PC-9 (cell line): Measurements from ENCODE around the gene ZNF469. TPM values are rescaled to one million over a fixed set of nuclear protein-coding genes. Genes with fewer than 3 reads are reported as not detected.

ENCODE experiments used
- BruUV-seq: library from RNA; stranded (reverse); fragments of 400-500 nt; replicated peaks from 2 replicates; lab custom pipeline; 2021; lab: Mats Ljungman, UMichigan
- CTCF ChIA-PET: fragments of 300-600 bp; sonication (Branson Sonifier 250); formaldehyde crosslinking; loops from one replicate; lab custom pipeline; 2022; ENCODE audit warnings: antibody characterized with exemption; lab: Charles Lee
- POLR2A ChIA-PET: fragments of 300-600 bp; sonication (Branson Sonifier 250); formaldehyde crosslinking; loops from one replicate; lab custom pipeline; 2022; ENCODE audit warnings: antibody characterized with exemption; ENCODE audit not compliant: unreplicated experiment; lab: Charles Lee
- DNase-seq, 2 experiments: peaks; one replicate each; pipeline versions ENCODE4 v3.0.0 to v3.0.0-alpha.2; 2015 to 2022; ENCODE audit warnings: mixed read lengths in 1 of 2
- H2AFZ ChIP-seq: fragments of 200-600 bp; sonication (generic); 2 replicates; pipeline ENCODE4 v1.8.1; 2017; ENCODE audit warnings: antibody characterized with exemption
- H3F3A ChIP-seq: fragments of 200-600 bp; sonication (generic); 2 replicates; pipeline ENCODE4 v1.8.1; 2017; ENCODE audit warnings: antibody characterized with exemption, mild to moderate bottlenecking, low read depth; ENCODE audit not compliant: insufficient read depth
- H3K27ac ChIP-seq: fragments of 200-600 bp; sonication (generic); 2 replicates; pipeline ENCODE4 v1.6.1; 2016; ENCODE audit warnings: mixed run types
- H3K27me3 ChIP-seq: fragments of 200-600 bp; sonication (generic); 2 replicates; pipeline ENCODE4 v1.6.1; 2016; ENCODE audit warnings: low read depth, mixed run types; ENCODE audit not compliant: insufficient read depth
- H3K36me3 ChIP-seq: fragments of 200-600 bp; sonication (generic); 2 replicates; pipeline ENCODE4 v1.6.1; 2016; ENCODE audit warnings: low read depth, mixed run types
- H3K4me1 ChIP-seq: fragments of 200-600 bp; sonication (generic); replicated peaks from 2 replicates; pipeline ENCODE4 v1.6.1; 2016; ENCODE audit warnings: mixed run types; ENCODE audit not compliant: insufficient read depth
- H3K4me2 ChIP-seq: fragments of 200-600 bp; sonication (generic); 2 replicates; pipeline ENCODE4 v1.6.1; 2017; ENCODE audit warnings: mixed run types
- H3K4me3 ChIP-seq: fragments of 200-600 bp; sonication (generic); 2 replicates; pipeline ENCODE4 v1.6.1; 2016; ENCODE audit warnings: mixed run types
- H3K79me2 ChIP-seq: fragments of 200-600 bp; sonication (generic); 2 replicates; pipeline ENCODE4 v1.6.1; 2017; ENCODE audit warnings: low read depth, mixed run types
- H3K9me2 ChIP-seq: fragments of 200-600 bp; sonication (generic); 2 replicates; pipeline ENCODE4 v1.8.1; 2017; ENCODE audit warnings: mild to moderate bottlenecking; ENCODE audit not compliant: insufficient read depth
- H3K9me3 ChIP-seq: fragments of 200-600 bp; sonication (generic); 2 replicates; pipeline ENCODE4 v1.8.1; 2016; ENCODE audit warnings: low read depth; ENCODE audit not compliant: insufficient read depth
- H4K20me1 ChIP-seq: fragments of 200-600 bp; sonication (generic); 2 replicates; pipeline ENCODE4 v1.8.1; 2017; ENCODE audit not compliant: insufficient read depth
- EZH2 ChIP-seq: fragments of 200-600 bp; sonication (generic); IDR thresholded peaks from 2 replicates; pipeline ENCODE4 v1.8.0; 2017; ENCODE audit warnings: antibody characterized with exemption, low read depth
- intact Hi-C: fragments of 100-400 bp; cut with micrococcal nuclease; formaldehyde crosslinking; loops from one replicate; pipeline ENCODE4 v1.10.0; 2022; ENCODE audit not compliant: unreplicated experiment
- total RNA-seq: library from RNA; stranded (reverse); gene quantifications from 2 replicates; pipeline ENCODE4 v1.2.3, GENCODE V29; 2021
- TF ChIP-seq, protein P1 (sequence below): fragments of 200-600 bp; sonication (generic); conservative IDR thresholded peaks from 2 replicates; pipeline ENCODE4 v1.6.1; 2017; ENCODE audit warnings: mixed run types, antibody characterized with exemption, mild to moderate bottlenecking, moderate library complexity

ZNF469 gene
- total RNA-seq, 1 experiment from 2014 or later: 9.8 TPM

DNA sequence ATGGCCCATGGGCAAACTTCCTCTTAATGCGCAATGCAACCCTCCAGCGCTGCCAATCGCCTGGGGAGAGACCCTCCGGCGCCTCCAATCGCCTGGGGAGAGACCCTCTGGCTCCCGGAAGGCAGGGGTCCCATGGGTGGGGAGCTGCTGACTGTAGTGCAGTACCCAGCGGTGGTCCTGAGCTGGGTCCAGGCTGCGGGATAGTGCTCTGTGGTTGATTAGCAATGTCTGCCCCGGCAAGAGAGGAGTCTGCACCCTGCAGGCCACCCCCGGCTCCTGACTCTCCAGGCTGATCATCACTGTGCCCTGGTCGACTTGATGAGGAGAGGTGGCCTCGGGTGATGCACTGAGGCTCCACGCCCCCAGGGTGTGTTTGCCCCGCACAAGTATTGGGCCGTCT is 44.6 kb upstream of the ZNF469 start:
- Histone ChIP-seq H3K79me2 (no peaks in the 10 kb centered on the region), H3K9me3 (no peaks in the 10 kb centered on the region), H2AFZ (no peak overlapping the region), H3K9me2 (no peaks in the 10 kb centered on the region), H3F3A (peaks cover 31% of the 10 kb centered on the region), H3K4me3 (no peak overlapping the region), H3K4me2 (no peak overlapping the region), H4K20me1 (no peaks in the 10 kb centered on the region), H3K27ac (no peak overlapping the region), H3K27me3 (no peaks in the 10 kb centered on the region), H3K36me3 (no peaks in the 10 kb centered on the region), H3K4me1 (peaks cover 18% of the 10 kb centered on the region)
- CTCF ChIA-PET: no interaction called here
- BruUV-seq: no TSS peak
- DNase-seq: no peak
- intact Hi-C loops: no loop called here
- TF ChIP-seq EZH2: no peak
- TF ChIP-seq, protein P1, sequence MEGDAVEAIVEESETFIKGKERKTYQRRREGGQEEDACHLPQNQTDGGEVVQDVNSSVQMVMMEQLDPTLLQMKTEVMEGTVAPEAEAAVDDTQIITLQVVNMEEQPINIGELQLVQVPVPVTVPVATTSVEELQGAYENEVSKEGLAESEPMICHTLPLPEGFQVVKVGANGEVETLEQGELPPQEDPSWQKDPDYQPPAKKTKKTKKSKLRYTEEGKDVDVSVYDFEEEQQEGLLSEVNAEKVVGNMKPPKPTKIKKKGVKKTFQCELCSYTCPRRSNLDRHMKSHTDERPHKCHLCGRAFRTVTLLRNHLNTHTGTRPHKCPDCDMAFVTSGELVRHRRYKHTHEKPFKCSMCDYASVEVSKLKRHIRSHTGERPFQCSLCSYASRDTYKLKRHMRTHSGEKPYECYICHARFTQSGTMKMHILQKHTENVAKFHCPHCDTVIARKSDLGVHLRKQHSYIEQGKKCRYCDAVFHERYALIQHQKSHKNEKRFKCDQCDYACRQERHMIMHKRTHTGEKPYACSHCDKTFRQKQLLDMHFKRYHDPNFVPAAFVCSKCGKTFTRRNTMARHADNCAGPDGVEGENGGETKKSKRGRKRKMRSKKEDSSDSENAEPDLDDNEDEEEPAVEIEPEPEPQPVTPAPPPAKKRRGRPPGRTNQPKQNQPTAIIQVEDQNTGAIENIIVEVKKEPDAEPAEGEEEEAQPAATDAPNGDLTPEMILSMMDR: peak; percentile 45
- POLR2A ChIA-PET: no interaction called here

DNA sequence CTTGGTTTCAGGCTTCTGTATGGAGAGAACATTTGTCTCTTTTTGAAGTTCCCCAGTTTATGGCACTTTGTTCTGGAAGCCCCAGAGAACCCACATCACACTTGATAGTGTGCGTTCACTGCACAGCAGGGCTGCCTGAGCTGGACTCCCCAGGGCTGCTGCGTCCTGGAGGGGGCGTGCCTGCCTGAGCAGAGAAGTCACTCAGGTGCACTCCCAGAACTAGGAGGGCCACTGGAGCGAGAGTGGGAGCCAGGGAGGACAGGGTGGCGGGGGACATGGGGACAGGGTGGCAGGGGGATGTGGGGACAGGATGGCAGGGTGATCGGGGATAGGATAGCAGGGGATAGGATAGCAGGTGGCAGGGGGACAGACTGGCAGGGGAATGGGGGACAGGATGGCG is 43.9 kb upstream of the ZNF469 start:
- DNase-seq: no peak
- Histone ChIP-seq H3K4me3 (no peak overlapping the region), H2AFZ (no peak overlapping the region), H3K4me2 (no peak overlapping the region), H3K9me2 (no peaks in the 10 kb centered on the region), H3K27ac (no peak overlapping the region), H3K27me3 (no peaks in the 10 kb centered on the region), H3K4me1 (peaks cover 12% of the 10 kb centered on the region), H3K79me2 (no peaks in the 10 kb centered on the region), H3K9me3 (no peaks in the 10 kb centered on the region), H3F3A (peaks cover 27% of the 10 kb centered on the region), H4K20me1 (no peaks in the 10 kb centered on the region), H3K36me3 (no peaks in the 10 kb centered on the region)
- TF ChIP-seq, protein P1: no peak
- TF ChIP-seq EZH2: no peak
- CTCF ChIA-PET: no interaction called here
- POLR2A ChIA-PET: no interaction called here
- intact Hi-C loops: no loop called here
- BruUV-seq: no TSS peak

DNA sequence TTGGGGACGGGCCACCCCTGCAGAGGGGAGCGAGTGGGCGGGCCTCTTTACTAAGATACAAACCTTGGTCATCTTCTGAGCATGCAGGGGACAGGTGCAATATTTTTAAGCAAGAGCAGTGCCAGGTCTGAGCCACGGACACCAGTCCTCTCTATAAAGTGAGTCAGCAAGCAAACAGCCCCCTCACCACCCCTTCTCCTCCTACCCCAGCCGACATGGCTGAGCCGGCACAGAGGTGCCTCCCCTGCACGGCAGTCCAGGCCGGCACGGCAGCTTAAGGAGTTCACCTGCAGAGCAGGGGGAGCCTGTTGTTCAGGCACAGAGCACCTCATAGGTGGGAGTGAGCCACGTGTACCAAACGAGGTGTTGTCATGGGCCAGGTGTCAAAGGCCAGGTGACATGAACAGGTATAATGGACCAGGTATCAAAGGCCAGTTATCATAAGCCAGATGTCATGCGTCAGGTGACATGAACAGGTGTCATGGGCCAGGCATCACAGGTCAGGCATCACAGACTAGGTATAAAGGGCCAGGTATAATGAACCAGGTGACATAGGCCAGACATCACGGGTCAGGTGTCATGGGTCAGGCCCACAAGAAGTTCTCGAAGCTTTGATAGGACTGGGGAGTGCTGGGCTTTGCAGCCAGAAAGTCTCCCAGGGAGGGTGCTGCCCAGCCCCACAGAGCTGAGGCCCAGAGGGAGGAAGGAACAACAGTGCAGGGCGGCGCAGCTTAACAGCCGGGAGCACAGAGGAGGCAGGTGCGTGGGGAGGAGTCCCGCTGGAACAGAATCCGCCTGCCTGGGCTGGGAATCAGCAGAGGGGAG is 42.6 kb upstream of the ZNF469 start:
- H3K4me1 ChIP-seq: no peaks in the 10 kb centered on the region
- no peaks in the 10 kb centered on the region for H4K20me1 ChIP-seq
- H3K27ac ChIP-seq: no peak overlapping the region
- POLR2A ChIA-PET: no interaction called here
- peaks cover 16% of the 10 kb centered on the region; the same call in 1 of the 2 replicates for H3F3A ChIP-seq
- H3K4me2 ChIP-seq: no peak overlapping the region
- BruUV-seq: no TSS peak
- no peaks in the 10 kb centered on the region for H3K9me2 ChIP-seq
- CTCF ChIA-PET: interaction anchor here (0.6 kb wide), 1 partner anchor 44 kb away, joined by 3 read pairs; no protein-coding TSS in a partner anchor
- TF ChIP-seq, protein P1: no peak
- no peak for TF ChIP-seq EZH2
- no peaks in the 10 kb centered on the region for H3K79me2 ChIP-seq
- no peak overlapping the region for H3K4me3 ChIP-seq
- no peaks in the 10 kb centered on the region for H3K9me3 ChIP-seq
- no peak overlapping the region for H2AFZ ChIP-seq
- no peaks in the 10 kb centered on the region for H3K27me3 ChIP-seq
- H3K36me3 ChIP-seq: no peaks in the 10 kb centered on the region
- no peak for DNase-seq
- intact Hi-C loops: no loop called here
